ENCODE measurements around the gene RAB8A.

RAB8A gene

GRCh38 chr19:16161840-16162239, 50.2 kb downstream of the RAB8A start:
- no peak for DNase-seq (ENCODE audit: extremely low spot score)
- POLR2A ChIA-PET, result interaction anchor here (0.6 kb wide), 1 partner anchor 746 kb away, joined by 3 read pairs; no protein-coding TSS in a partner anchor
- TF ChIP-seq CTBP1 (IDR thresholded peaks at IDR 0.05; ENCODE audit: borderline replicate concordance) (no peak), NFRKB (IDR thresholded peaks at IDR 0.05) (no peak), LEF1 (IDR thresholded peaks at IDR 0.05; ENCODE audit: borderline replicate concordance) (no peak), FOXM1 (IDR thresholded peaks at IDR 0.05; ENCODE audit: borderline replicate concordance) (no peak), SUZ12 (IDR thresholded peaks at IDR 0.05) (no peak), SP1 (IDR thresholded peaks at IDR 0.05) (no peak)
- TF ChIP-seq, protein P1, sequence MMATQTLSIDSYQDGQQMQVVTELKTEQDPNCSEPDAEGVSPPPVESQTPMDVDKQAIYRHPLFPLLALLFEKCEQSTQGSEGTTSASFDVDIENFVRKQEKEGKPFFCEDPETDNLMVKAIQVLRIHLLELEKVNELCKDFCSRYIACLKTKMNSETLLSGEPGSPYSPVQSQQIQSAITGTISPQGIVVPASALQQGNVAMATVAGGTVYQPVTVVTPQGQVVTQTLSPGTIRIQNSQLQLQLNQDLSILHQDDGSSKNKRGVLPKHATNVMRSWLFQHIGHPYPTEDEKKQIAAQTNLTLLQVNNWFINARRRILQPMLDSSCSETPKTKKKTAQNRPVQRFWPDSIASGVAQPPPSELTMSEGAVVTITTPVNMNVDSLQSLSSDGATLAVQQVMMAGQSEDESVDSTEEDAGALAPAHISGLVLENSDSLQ (IDR thresholded peaks at IDR 0.05), result no peak
- CTCF ChIA-PET, result no interaction called here

DNA sequence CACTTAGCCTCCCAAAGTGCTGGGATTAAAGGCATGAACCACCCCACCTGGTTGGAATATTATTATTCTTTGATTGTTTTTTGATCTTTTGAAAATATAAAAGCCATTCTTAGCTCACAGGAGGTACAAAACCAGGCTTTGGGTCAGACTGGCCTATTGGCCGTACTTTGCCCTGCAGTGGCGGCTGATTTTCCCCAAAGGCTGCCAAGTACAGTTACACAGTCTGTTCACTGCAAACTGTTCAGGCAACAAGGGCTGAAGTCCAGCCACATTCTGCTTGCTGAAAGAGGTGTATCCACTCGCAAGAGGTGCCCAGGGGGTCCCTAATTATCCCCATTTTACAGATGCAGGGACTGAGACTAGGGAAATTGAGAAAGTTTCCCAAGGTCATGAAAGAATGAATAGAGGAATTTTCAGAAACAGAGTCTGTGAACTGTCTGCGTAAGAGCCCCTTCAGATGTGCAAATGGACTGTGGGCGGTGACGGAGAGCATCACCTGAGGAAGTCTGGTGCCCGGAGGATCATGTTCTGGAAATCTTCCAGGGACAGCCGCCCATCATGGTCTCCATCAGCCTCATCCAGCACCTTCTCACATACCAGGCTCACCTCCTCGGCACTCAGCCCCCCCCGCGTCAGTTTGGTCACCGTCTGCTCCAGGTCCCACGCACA, 52.7 kb downstream of the RAB8A start:
- TF ChIP-seq NFRKB (IDR thresholded peaks at IDR 0.05) (no peak), L3MBTL2 (conservative IDR thresholded peaks at IDR 0.05) (no peak), ELF4 (IDR thresholded peaks at IDR 0.05) (no peak), FOXA1 (IDR thresholded peaks at IDR 0.05) (no peak), LEF1 (IDR thresholded peaks at IDR 0.05; ENCODE audit: borderline replicate concordance) (no peak), SP1 (IDR thresholded peaks at IDR 0.05) (no peak), SUZ12 (IDR thresholded peaks at IDR 0.05) (no peak), TARDBP (IDR thresholded peaks at IDR 0.05) (no peak), FOXM1 (IDR thresholded peaks at IDR 0.05; ENCODE audit: borderline replicate concordance) (no peak), BHLHE40 (IDR thresholded peaks at IDR 0.05; ENCODE audit: borderline replicate concordance) (no peak), HDGF (IDR thresholded peaks at IDR 0.05; ENCODE audit: borderline replicate concordance) (no peak), CTBP1 (IDR thresholded peaks at IDR 0.05; ENCODE audit: borderline replicate concordance) (no peak), ARNT (IDR thresholded peaks at IDR 0.05) (no peak), ZNF384 (IDR thresholded peaks at IDR 0.05) (no peak), FOXK2 (IDR thresholded peaks at IDR 0.05) (no peak)
- TF ChIP-seq, protein P1 (IDR thresholded peaks at IDR 0.05), result no peak
- CTCF ChIA-PET, result interaction anchor here (0.7 kb wide), 1 partner anchor 94 kb away, joined by 4 read pairs; no protein-coding TSS in a partner anchor
- DNase-seq (ENCODE audit: extremely low spot score), result no peak
- POLR2A ChIA-PET, result no interaction called here

DNA sequence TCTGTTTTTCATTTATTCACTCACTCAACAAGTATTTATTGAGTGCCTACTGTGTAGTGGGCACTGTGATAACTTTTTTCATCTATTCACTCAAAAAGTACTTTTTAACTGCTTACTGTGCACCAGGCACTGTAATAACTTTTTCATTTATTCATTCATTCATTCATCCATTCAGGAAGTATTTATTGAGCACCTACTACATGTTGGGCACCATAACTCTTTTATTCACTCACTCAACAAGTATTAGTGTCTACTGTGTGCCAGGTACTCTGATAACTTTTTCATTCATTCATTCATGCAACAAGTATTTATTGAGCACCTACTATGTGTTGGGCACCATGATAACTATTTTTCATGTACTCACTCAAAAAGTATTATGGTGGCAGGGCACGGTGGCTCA, 54.7 kb downstream of the RAB8A start:
- POLR2A ChIA-PET, result no interaction called here
- CTCF ChIA-PET, result no interaction called here
- no peak for DNase-seq (ENCODE audit: extremely low spot score)
- TF ChIP-seq FOXM1 (IDR thresholded peaks at IDR 0.05; ENCODE audit: borderline replicate concordance), result no peak
- no peak for TF ChIP-seq L3MBTL2 (conservative IDR thresholded peaks at IDR 0.05)
- no peak for TF ChIP-seq FOXA1 (IDR thresholded peaks at IDR 0.05)
- TF ChIP-seq ZNF384 (IDR thresholded peaks at IDR 0.05), result no peak
- TF ChIP-seq LEF1 (IDR thresholded peaks at IDR 0.05; ENCODE audit: borderline replicate concordance), result no peak
- TF ChIP-seq ARNT (IDR thresholded peaks at IDR 0.05), result no peak
- TF ChIP-seq NFRKB (IDR thresholded peaks at IDR 0.05), result no peak
- no peak for TF ChIP-seq ELF4 (IDR thresholded peaks at IDR 0.05)
- TF ChIP-seq TARDBP (IDR thresholded peaks at IDR 0.05), result no peak
- TF ChIP-seq SP1 (IDR thresholded peaks at IDR 0.05), result no peak
- TF ChIP-seq, protein P1 (IDR thresholded peaks at IDR 0.05), result no peak
- no peak for TF ChIP-seq CTBP1 (IDR thresholded peaks at IDR 0.05; ENCODE audit: borderline replicate concordance)
- no peak for TF ChIP-seq SUZ12 (IDR thresholded peaks at IDR 0.05)
- no peak for TF ChIP-seq HDGF (IDR thresholded peaks at IDR 0.05; ENCODE audit: borderline replicate concordance)
- no peak for TF ChIP-seq FOXK2 (IDR thresholded peaks at IDR 0.05)
- no peak for TF ChIP-seq BHLHE40 (IDR thresholded peaks at IDR 0.05; ENCODE audit: borderline replicate concordance)

GRCh38 chr19:16167055-16167454, 55.4 kb downstream of the RAB8A start:
- TF ChIP-seq CTBP1 (IDR thresholded peaks at IDR 0.05; ENCODE audit: borderline replicate concordance) (no peak), LEF1 (IDR thresholded peaks at IDR 0.05; ENCODE audit: borderline replicate concordance) (no peak), L3MBTL2 (conservative IDR thresholded peaks at IDR 0.05) (no peak)
- no peak for DNase-seq (ENCODE audit: extremely low spot score)
- CTCF ChIA-PET, result no interaction called here
- POLR2A ChIA-PET, result no interaction called here

GRCh38 chr19:16168465-16169081, 56.9 kb downstream of the RAB8A start:
- CTCF ChIA-PET, result no interaction called here
- POLR2A ChIA-PET, result no interaction called here
- no peak for DNase-seq (ENCODE audit: extremely low spot score)
- TF ChIP-seq L3MBTL2 (conservative IDR thresholded peaks at IDR 0.05) (no peak), NFRKB (IDR thresholded peaks at IDR 0.05) (no peak), BHLHE40 (IDR thresholded peaks at IDR 0.05; ENCODE audit: borderline replicate concordance) (no peak)
- TF ChIP-seq, protein P1 (IDR thresholded peaks at IDR 0.05), result no peak

DNA sequence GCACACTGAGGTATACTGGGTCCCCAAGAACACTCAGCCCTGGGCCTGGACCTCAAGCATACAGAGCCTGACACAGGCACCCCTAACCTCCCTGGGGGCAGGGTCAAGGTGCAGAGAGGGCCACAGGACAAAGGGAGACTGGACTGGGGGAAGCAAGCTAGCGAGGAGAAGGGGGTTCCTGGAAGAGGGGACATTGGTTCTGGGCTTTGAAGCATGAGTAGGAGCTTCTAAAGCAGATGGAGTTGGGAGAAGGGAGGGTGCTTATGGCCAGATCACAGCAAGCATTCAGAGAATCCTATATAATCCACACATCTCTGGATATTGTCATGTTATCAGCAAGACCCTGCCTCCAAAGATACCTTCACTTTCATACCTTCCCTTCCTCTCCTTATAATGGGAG, 58.4 kb downstream of the RAB8A start:
- DNase-seq (ENCODE audit: extremely low spot score), result no peak
- TF ChIP-seq FOXA1 (IDR thresholded peaks at IDR 0.05) (no peak), LEF1 (IDR thresholded peaks at IDR 0.05; ENCODE audit: borderline replicate concordance) (no peak), FOXM1 (IDR thresholded peaks at IDR 0.05; ENCODE audit: borderline replicate concordance) (no peak), NFRKB (IDR thresholded peaks at IDR 0.05) (no peak), SUZ12 (IDR thresholded peaks at IDR 0.05) (no peak), BHLHE40 (IDR thresholded peaks at IDR 0.05; ENCODE audit: borderline replicate concordance) (no peak), TARDBP (IDR thresholded peaks at IDR 0.05) (no peak), HDGF (IDR thresholded peaks at IDR 0.05; ENCODE audit: borderline replicate concordance) (no peak), ARNT (IDR thresholded peaks at IDR 0.05) (no peak), ZNF384 (IDR thresholded peaks at IDR 0.05) (no peak), SP1 (IDR thresholded peaks at IDR 0.05) (no peak), CTBP1 (IDR thresholded peaks at IDR 0.05; ENCODE audit: borderline replicate concordance) (no peak), ELF4 (IDR thresholded peaks at IDR 0.05) (no peak)
- TF ChIP-seq, protein P1 (IDR thresholded peaks at IDR 0.05), result no peak
- ChIA-PET CTCF (no interaction called here), POLR2A (no interaction called here)

Data from HEK293T (cell line).